Ishikawa (cell line): ENCODE results near the gene CYP4F22.

Experiments used
- EP300 ChIP-seq: IDR thresholded peaks from 2 replicates; pipeline ENCODE4 v1.6.1; 2012; ENCODE audit warnings: borderline replicate concordance
- RAD21 ChIP-seq: IDR thresholded peaks from 2 replicates; pipeline ENCODE4 v1.6.1; 2012; ENCODE audit warnings: low read depth
- TAF1 ChIP-seq: IDR thresholded peaks from 2 replicates; pipeline ENCODE4 v1.6.1; 2012; ENCODE audit warnings: low read depth, mild to moderate bottlenecking
- ZBTB7A ChIP-seq: IDR thresholded peaks from 2 replicates; pipeline ENCODE4 v1.6.1; 2012; ENCODE audit warnings: low read depth
- TF ChIP-seq, protein P1 (sequence below): IDR thresholded peaks from 2 replicates; pipeline ENCODE4 v1.6.1; 2012
- TF ChIP-seq, protein P2 (sequence below): IDR thresholded peaks from 2 replicates; pipeline ENCODE4 v1.6.1; 2012

DNA sequence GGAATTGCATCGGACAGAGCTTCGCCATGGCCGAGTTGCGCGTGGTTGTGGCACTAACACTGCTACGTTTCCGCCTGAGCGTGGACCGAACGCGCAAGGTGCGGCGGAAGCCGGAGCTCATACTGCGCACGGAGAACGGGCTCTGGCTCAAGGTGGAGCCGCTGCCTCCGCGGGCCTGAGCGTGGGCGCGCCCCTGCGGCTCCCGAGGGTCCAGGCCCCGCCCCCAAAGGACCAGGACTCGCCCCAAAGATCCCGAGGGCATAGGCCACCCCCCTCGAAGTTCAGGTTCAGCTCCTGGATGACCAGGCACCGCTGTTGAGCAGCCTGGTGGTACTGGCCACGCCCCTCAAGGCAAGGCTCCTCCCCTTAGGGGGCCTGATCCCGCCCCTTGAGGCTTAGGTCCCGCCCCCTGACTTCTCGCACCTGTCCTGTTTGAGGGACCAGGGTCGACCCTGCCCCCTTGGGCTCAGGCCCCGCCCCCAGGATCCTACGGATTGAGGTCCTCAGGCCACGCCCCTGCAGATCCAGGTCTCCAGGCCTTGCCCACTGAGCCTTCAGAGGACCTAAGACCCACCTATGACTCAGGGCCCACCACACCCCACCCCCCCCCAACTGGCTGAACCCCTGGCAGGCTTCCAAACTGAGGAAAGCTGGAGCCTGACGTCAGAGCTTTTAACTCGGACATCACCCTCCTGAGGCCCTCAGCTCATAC is 43.1 kb downstream of the CYP4F22 start:
- TF ChIP-seq, protein P1, sequence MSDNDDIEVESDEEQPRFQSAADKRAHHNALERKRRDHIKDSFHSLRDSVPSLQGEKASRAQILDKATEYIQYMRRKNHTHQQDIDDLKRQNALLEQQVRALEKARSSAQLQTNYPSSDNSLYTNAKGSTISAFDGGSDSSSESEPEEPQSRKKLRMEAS, result no peak
- TF ChIP-seq TAF1 (no peak), EP300 (no peak), ZBTB7A (no peak), RAD21 (no peak)
- TF ChIP-seq, protein P2, sequence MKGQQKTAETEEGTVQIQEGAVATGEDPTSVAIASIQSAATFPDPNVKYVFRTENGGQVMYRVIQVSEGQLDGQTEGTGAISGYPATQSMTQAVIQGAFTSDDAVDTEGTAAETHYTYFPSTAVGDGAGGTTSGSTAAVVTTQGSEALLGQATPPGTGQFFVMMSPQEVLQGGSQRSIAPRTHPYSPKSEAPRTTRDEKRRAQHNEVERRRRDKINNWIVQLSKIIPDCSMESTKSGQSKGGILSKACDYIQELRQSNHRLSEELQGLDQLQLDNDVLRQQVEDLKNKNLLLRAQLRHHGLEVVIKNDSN, result no peak
